ENCODE measurements around the gene MUC7. TPM values are rescaled to one million over a fixed set of nuclear protein-coding genes. Genes with fewer than 3 reads are reported as not detected.

MUC7 gene
- total and polyA plus RNA-seq, 5 experiments from 2014 or later, result not detected

DNA sequence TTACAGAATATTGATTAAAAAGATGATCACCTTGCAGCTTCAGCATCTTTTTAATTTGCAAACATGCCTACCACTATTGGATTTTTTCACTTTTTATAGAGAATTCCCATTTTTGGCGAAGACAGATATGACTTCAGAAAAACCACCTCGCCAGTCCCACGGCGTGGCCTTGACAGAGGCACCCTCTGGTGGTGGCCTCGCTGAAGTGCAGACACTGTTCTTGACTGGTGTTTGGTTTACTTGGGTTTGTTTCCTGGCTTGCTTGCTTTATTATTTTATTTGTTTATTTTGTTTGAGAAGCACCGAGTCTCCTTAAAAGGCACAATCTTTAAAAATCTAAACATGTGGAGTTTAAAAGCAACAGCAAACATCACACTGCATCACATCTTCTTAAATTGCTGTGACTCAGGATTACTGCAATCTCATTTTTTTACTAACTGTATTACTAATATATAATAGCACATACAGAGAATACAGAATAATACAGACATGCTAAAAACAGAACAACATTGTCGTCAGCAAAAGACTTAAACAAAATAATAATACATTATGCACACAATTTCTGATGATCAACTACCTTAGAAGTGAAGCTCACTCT, 33.3 kb downstream of the MUC7 start:
- H3K36me3 Mint-ChIP-seq, result no peaks in the 10 kb centered on the region

GRCh38 chr4:70508801-70509200, 36.8 kb downstream of the MUC7 start:
- Mint-ChIP-seq H3K27me3 (peaks cover 1 to 11% (median 5%) of the 10 kb centered on the region in 5 donors), H3K27ac (no peak overlapping the region), H3K4me1 (no peaks in the 10 kb centered on the region), H3K9me3 (no peaks in the 10 kb centered on the region), H3K36me3 (no peaks in the 10 kb centered on the region), H3K4me3 (no peak overlapping the region)
- POLR2A ChIA-PET, result no interaction called here
- DNase-seq, result no peak
- no peak for ATAC-seq

More for the DNA sequence above, 33.3 kb downstream of the MUC7 start:
- POLR2A ChIA-PET, result no interaction called here
- Mint-ChIP-seq H3K4me1 (no peaks in the 10 kb centered on the region), H3K27ac (no peak overlapping the region), H3K9me3 (no peaks in the 10 kb centered on the region), H3K27me3 (no peaks in the 10 kb centered on the region), H3K4me3 (no peak overlapping the region)
- DNase-seq (peak; percentile 3 to 68 (median 35)), ATAC-seq (peak in 1 of 2 donors; percentile 57)

DNA sequence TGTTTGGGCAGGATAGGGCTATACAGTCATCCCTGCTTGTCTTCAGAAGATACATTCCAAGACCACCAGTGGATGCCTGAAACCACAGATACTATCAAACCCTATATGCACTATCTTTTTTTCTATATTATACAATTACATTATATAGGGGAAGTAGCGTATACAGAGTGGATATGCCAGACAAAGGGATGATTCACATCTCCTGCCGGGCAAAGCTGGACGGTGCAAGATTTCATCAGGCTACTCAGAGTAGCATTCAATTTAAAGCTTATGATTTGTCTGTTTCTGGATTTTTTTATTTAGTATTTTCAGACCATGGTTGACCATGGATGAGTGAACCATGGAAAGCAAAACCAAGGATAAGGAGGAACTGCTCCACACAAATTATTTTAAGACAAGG, 39.4 kb downstream of the MUC7 start:
- POLR2A ChIA-PET, result no interaction called here
- Mint-ChIP-seq H3K9me3 (no peaks in the 10 kb centered on the region), H3K4me1 (no peaks in the 10 kb centered on the region), H3K36me3 (no peaks in the 10 kb centered on the region), H3K4me3 (no peak overlapping the region), H3K27ac (no peak overlapping the region), H3K27me3 (peaks cover 3 to 13% (median 5%) of the 10 kb centered on the region in 5 donors)
- ATAC-seq (no peak), DNase-seq (no peak)

DNA sequence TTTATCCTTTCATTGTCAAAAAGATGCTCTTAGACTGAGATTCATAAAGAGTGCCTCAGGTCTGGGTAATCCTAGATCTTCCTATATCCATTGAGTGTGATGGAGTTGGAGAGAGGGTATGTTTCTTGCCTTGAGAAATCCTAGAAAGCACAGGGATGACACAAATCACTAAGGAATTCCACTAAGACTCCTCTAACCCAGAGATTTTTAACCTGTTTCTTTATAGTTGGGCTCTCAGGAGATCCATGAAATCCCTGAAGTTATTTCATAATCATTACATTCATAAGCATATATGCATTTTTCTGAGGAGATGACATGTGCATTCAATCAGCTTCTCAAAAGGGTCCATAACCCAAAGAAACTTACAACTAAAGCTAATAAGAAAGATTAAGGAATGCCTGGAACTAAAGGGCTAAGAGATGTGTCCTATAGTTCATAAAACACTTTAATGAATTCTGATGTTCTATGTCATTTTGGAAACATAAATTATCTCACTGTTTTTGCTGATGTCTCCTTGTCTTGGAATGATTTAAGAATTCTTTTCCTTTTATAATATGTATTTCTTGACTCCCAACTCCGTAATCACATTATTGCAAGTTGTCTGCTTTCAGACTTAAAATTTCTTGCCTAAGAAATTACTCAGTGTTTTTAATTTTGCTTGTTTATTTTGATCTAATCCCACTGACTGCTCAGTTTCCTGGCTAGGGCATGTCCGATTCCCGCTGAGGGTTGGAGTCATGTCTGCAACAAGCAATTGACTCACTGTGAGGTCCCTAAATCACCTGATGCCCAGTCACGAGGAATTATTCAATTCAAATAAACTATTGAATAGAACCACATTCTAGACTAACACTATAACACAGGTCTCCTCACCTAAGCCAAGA, 43.6 kb downstream of the MUC7 start:
- Mint-ChIP-seq H3K4me3 (no peak overlapping the region), H3K27ac (no peak overlapping the region), H3K27me3 (peaks cover 6 to 19% (median 7%) of the 10 kb centered on the region in 5 donors), H3K4me1 (no peaks in the 10 kb centered on the region), H3K36me3 (no peaks in the 10 kb centered on the region), H3K9me3 (no peaks in the 10 kb centered on the region)
- POLR2A ChIA-PET, result no interaction called here
- no peak for ATAC-seq
- DNase-seq, result no peak

- no peak for ATAC-seq
- Mint-ChIP-seq H3K4me1 (no peaks in the 10 kb centered on the region), H3K4me3 (no peak within 1 kb of the TSS), H3K27me3 (peaks cover 4 to 17% (median 10%) of the 10 kb centered on the region in 5 donors), H3K27ac (no peak within 1 kb of the TSS), H3K36me3 (no peaks in the 10 kb centered on the region), H3K9me3 (no peaks in the 10 kb centered on the region)
- POLR2A ChIA-PET, result no interaction called here
- DNase-seq, result no peak
Measured at GRCh38 chr4:70518269-70518668, 46.3 kb downstream of the MUC7 start, which contains the start of gene AMTN. AMTN (plus strand) TSS chr4:70518569; CDS start chr4:70518778, 209 bp downstream.

DNA sequence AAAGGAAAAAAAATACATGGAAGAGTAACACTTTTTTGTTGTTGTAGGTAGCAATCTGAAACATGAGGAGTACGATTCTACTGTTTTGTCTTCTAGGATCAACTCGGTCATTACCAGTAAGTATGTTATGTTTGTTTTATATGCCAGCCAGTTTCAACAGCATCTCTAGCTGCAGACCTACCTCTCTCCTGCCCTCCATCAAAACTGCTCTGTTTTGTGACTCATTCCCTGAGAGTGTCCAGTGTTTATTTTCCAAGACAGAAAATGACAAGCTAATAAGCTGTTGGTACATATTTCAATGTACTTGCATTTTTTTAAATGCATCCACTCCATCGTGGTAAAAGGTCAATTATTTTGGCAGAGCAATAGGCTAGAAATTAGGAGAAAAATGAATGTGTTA, 46.7 kb downstream of the MUC7 start:
- H3K4me3 Mint-ChIP-seq, result no peak overlapping the region
- no peaks in the 10 kb centered on the region for H3K9me3 Mint-ChIP-seq
- H3K27me3 Mint-ChIP-seq, result peaks cover 2 to 13% (median 7%) of the 10 kb centered on the region in 5 donors
- no peak overlapping the region for H3K27ac Mint-ChIP-seq
- no peak for ATAC-seq
- H3K36me3 Mint-ChIP-seq, result no peaks in the 10 kb centered on the region
- no peaks in the 10 kb centered on the region for H3K4me1 Mint-ChIP-seq
- POLR2A ChIA-PET, result no interaction called here
- no peak for DNase-seq

- no peak for ATAC-seq
- DNase-seq, result no peak
- POLR2A ChIA-PET, result no interaction called here
- Mint-ChIP-seq H3K27ac (no peak overlapping the region), H3K9me3 (no peaks in the 10 kb centered on the region), H3K4me3 (no peak overlapping the region), H3K27me3 (peaks cover 1 to 13% (median 5%) of the 10 kb centered on the region in 5 donors), H3K4me1 (no peaks in the 10 kb centered on the region), H3K36me3 (no peaks in the 10 kb centered on the region)
Measured at GRCh38 chr4:70522626-70523025, 50.6 kb downstream of the MUC7 start.

GRCh38 chr4:70530997-70531396, 59.0 kb downstream of the MUC7 start:
- H3K9me3 Mint-ChIP-seq, result peaks cover 0 to under 1% (median 0%) of the 10 kb centered on the region in 9 donors
- ATAC-seq, result no peak
- POLR2A ChIA-PET, result no interaction called here

GRCh38 chr4:70531981-70532380, 60.0 kb downstream of the MUC7 start:
- Mint-ChIP-seq H3K36me3 (no peaks in the 10 kb centered on the region), H3K4me3 (no peak overlapping the region), H3K27ac (no peak overlapping the region), H3K27me3 (peaks cover 8 to 21% (median 12%) of the 10 kb centered on the region in 5 donors), H3K4me1 (no peaks in the 10 kb centered on the region), H3K9me3 (peaks cover 0 to 2% (median 0%) of the 10 kb centered on the region in 9 donors)
- DNase-seq (no peak), ATAC-seq (no peak)
- POLR2A ChIA-PET, result no interaction called here

More at GRCh38 chr4:70530997-70531396, 59.0 kb downstream of the MUC7 start:
- peak overlapping the region in 1 of 10 donors; percentile 45 for H3K27ac Mint-ChIP-seq
- H3K4me3 Mint-ChIP-seq, result no peak overlapping the region
- no peak for DNase-seq
- H3K36me3 Mint-ChIP-seq, result no peaks in the 10 kb centered on the region
- no peaks in the 10 kb centered on the region for H3K4me1 Mint-ChIP-seq
- H3K27me3 Mint-ChIP-seq, result peaks cover 8 to 21% (median 15%) of the 10 kb centered on the region in 5 donors

Other genes starting within 250 kb of the MUC7 start
- gene FDCSP, start 246.1 kb upstream of the MUC7 start, total RNA-seq, result not detected
- not detected for gene FDCSP, start 246.1 kb upstream of the MUC7 start, polyA plus RNA-seq
- not detected for gene CSN3, start 229.6 kb upstream of the MUC7 start, total RNA-seq
- not detected for gene CSN3, start 229.6 kb upstream of the MUC7 start, polyA plus RNA-seq
- not detected for gene CABS1, start 137.2 kb upstream of the MUC7 start, total RNA-seq
- gene CABS1, start 137.2 kb upstream of the MUC7 start, polyA plus RNA-seq, result not detected
- gene SMR3A, start 111.4 kb upstream of the MUC7 start, total RNA-seq, result not detected
- not detected for gene SMR3A, start 111.4 kb upstream of the MUC7 start, polyA plus RNA-seq
- gene SMR3B, start 89.1 kb upstream of the MUC7 start, total RNA-seq, result not detected
- not detected for gene SMR3B, start 89.1 kb upstream of the MUC7 start, polyA plus RNA-seq
- gene OPRPN, start 74.3 kb upstream of the MUC7 start, total RNA-seq, result not detected
- not detected for gene OPRPN, start 74.3 kb upstream of the MUC7 start, polyA plus RNA-seq
- gene AMTN, start 46.4 kb downstream of the MUC7 start, total RNA-seq, result not detected
- gene AMTN, start 46.4 kb downstream of the MUC7 start, polyA plus RNA-seq, result not detected
- not detected for gene AMBN, start 120.1 kb downstream of the MUC7 start, total RNA-seq
- gene AMBN, start 120.1 kb downstream of the MUC7 start, polyA plus RNA-seq, result not detected
- gene ENAM, start 156.5 kb downstream of the MUC7 start, total RNA-seq, result not detected
- not detected for gene ENAM, start 156.5 kb downstream of the MUC7 start, polyA plus RNA-seq
- 1 to 10 TPM; 4.7 to 6.9 TPM for gene JCHAIN, start 194.3 kb downstream of the MUC7 start, total RNA-seq
- gene JCHAIN, start 194.3 kb downstream of the MUC7 start, polyA plus RNA-seq, result 1 to 10 TPM in 2 of 3 donors, under 1 TPM in 1; 0.17 to 3.1 (median 2.7) TPM
- gene UTP3, start 216.3 kb downstream of the MUC7 start, total RNA-seq, result 10 to 100 TPM; 44.5 to 44.7 TPM
- 10 to 100 TPM in 2 of 3 donors, 1 to 10 TPM in 1; 9.7 to 20.3 (median 13.9) TPM for gene UTP3, start 216.3 kb downstream of the MUC7 start, polyA plus RNA-seq
- 10 to 100 TPM; 41.9 to 42.9 TPM for gene RUFY3, start 249.8 kb downstream of the MUC7 start, total RNA-seq
- 1 to 10 TPM; 8.4 to 9.3 (median 8.6) TPM for gene RUFY3, start 249.8 kb downstream of the MUC7 start, polyA plus RNA-seq

All from naive thymus-derived CD8-positive, alpha-beta T cell (primary cell).